Medulla oblongata (tissue), 1 donor: ENCODE results near the gene NMNAT3.

Source experiments
- DNase-seq: peaks from one replicate; pipeline ENCODE4 v3.0.0-alpha.2; 2015; ENCODE audit errors: extremely low spot score

Gene NMNAT3

DNA sequence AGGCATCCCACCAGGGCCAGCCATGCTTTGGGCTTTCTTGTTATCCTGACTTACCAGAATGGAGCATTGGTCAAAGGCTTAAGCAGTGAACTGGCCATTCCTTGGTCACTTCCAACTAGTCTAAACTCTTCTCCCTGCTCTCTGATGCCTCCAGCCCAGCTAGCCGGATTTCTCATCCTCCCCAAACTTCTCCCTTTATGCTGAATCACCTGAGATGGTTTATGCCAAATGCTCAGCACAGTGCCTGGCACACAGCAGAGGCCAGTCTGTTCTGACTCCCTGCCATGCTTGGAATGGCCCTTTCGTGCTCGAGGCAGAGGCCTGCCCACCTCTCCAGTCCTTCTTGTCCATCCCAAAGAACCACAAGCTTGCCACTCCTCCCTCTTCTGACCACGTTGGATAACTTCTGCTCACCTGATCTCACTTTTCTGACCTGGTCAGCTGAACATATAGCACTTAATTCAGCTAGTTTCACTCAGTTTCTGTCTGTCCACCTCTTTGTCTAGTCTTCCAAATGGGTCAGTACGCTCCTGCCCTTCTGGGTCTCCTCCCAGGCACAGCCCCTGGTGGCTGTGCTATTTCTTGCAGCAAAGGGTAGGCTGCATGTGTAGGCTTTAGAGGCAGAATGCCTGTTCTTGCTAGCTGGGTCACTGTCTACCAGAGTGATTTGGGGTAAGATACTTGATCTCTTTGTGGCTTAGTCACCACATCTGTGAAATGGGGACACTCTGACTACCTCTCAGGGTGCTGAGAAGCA is 136.1 kb downstream of the NMNAT3 start:
- DNase-seq: no peak

- DNase-seq: peak; percentile 85
Measured at GRCh38 chr3:139540651-139541531, 136.9 kb downstream of the NMNAT3 start.

GRCh38 chr3:139538733-139539132 is 139.0 kb downstream of the NMNAT3 start:
- peak; percentile 69 for DNase-seq

- DNase-seq: no peak
Measured at GRCh38 chr3:139537795-139538621, 139.8 kb downstream of the NMNAT3 start.

DNA sequence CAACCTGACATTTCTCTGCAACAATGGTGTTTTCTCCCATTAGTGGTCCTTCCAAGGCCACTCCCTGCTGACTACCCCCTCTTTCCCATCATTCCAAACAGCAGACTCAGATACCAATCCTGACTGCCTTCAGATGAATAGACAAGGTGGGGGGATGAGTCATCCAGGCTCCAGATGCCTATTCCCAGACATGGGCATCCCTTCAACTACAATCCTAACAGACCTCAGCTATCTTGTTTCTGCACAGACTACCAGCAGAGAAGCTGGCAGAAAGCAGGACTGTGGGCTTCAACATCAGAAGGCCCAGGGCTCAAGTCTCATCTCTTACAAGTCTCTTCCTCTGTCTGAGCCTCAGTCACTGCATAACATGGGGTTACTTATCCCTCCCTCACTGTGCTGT is 140.4 kb downstream of the NMNAT3 start:
- no peak for DNase-seq

DNA sequence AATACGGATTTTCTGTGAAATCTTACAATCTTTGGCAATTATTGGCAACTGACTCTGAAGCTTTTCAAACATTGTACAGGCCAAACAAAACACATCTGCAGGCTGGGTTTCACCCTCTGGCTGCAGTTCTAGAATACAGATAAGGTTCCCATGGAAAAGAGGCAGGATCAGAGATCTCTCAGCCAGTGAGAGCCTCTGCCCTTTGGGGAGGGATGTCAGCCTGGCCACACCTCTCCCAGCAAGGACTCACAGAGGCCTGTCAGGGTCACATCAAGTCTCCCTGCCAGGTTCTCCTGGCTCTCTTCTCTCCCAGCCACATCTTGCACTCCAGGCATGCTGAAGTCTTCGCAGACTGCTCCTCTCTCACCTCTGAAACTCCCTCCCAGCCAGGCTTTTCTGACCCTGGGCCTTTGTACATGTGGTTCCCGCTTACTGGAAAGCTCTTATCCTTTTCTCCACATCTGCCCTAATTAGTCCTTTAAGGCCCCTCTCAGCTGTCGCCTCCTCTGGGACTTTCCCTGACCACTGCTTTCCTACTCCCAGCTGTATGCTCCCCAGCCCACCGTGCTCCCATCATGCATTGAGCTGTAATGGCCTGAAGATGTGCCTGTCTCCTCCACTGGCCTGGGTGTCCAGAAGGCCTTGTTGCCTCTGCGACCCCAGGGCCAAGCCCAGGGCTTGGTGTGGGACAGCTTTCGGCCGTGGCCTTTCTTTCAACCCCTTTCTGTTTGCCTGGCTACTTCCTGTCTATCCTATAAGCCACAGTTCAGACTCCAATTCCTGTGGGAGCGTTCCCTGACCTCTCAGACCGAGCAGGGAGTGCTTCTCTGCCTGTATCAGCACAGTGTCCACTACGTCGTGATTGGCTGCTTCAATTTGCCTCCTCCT is 142.5 kb downstream of the NMNAT3 start:
- peak; percentile 59 for DNase-seq

DNA sequence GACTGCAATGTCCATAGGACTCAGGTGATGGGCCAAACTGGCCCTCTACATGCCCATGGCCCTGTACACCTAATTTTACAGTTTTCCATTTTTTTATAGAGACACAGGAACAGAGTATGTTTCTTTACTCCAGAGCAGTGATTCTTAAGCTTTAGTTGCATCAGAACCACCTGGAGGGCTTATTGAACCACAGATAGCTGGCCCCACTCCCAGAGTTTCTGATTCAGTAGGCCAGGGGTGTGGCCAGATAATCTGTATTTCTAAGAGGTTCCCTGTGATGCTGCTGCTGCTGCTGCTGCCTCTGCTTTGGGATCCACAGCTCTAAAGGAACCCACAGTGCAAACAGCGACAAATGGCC is 143.3 kb downstream of the NMNAT3 start:
- peak; percentile 45 for DNase-seq

- peak; percentile 52 for DNase-seq
Measured at GRCh38 chr3:139533781-139534454, 143.9 kb downstream of the NMNAT3 start.

DNA sequence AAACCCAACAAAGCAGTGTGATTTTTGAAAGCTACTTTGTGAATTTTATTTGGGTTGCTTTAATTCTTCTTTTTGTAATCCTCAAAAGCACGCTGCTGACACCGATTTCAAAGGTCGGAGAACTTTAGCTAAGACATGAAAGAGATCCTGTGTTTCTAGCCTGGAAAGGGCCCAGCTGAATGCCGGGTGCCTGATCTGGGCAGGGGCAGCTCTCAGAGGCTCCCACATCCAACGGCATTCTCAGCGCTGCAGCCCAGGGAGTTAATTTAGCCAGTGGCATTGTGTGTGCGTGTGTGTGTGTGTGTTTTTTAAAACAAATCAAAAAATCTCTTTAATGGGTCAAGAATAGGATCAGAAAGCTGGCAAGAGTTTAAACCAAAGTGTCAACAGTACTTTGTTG is 144.8 kb downstream of the NMNAT3 start:
- DNase-seq: peak; percentile 86

- DNase-seq: no peak
Measured at GRCh38 chr3:139530717-139531116, 147.1 kb downstream of the NMNAT3 start.

GRCh38 chr3:139529662-139530061 is 148.1 kb downstream of the NMNAT3 start:
- no peak for DNase-seq

DNA sequence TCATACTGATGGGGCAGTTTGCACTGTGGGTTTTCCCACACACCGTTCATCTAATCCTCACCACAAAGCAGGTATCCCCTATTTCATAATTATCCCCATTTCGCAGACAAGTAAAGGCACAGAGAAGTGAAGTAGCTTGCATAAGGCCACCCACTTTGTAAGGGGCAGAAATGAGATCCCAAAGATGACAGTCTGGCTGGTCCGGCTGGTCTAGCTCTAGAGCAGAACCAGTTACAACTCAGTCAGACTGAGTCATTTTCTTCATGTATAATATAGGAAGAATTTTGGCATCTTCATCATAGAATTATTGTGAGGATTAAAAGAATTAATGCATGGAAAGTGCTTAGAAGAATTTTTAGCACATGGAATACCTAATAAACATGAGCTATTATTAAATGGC is 148.8 kb downstream of the NMNAT3 start:
- DNase-seq: no peak

- DNase-seq: no peak
Measured at GRCh38 chr3:139528281-139528680, 149.5 kb downstream of the NMNAT3 start.

DNA sequence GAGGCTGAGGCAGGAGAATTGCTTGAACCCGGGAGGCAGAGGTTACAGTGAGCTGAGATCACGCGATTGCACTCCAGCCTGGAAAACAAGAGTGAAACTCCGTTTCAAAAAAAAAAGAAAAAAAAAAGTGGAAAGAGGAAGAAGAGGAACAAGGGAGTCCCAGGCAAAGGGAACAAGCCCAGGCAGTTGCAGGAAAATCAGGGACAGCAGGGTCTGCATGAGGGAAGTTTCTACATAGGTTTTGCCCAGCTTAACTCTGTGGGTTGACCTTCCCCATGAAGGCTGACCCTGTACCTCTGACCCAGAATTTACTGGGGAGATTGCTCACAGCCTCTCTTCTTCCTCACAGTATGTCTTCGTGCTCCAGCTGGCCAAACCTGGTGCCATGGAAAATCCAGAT is 150.5 kb downstream of the NMNAT3 start:
- no peak for DNase-seq

GRCh38 chr3:139526146-139526545 is 151.6 kb downstream of the NMNAT3 start:
- DNase-seq: no peak

GRCh38 chr3:139524841-139525636 is 152.7 kb downstream of the NMNAT3 start:
- DNase-seq: no peak

DNA sequence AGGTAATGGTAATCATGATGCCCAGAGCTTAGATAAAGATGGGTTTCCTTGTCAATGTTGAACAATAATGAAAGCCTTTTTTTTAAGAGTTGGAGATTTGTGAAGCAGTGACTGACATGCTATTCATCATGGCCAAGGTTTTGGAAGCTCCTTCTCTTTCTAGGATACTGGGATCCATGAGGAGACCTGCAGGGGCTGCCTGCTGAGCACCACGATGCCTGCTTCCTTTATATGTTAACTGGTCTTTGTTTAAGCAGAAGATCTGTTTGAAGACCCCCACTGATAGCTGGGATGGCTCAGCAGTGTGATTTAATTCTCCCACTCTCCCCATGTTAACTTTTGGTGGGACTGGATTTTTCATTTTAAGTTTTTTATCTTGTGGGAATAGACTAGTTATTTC is 154.1 kb downstream of the NMNAT3 start:
- no peak for DNase-seq

DNA sequence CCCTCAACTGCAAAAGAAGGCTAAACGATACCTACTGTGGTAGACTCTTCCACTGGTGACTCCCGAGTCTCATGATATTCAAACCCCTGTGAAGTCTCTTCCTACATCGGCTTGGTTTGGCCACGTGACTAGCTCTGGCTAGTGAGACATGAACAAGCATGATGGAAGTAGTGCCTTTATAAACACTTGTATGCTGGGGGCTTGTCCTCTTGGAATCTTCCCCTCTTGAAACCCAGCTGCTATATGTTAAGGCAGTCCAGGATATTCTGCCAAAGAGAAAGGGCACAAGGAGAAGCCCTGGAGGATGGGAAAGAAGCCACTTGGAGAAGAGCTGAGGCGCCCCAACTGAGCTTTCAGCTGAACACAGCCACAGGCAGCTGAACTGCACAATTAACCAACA is 154.6 kb downstream of the NMNAT3 start:
- no peak for DNase-seq

- DNase-seq: no peak
Measured at GRCh38 chr3:139522421-139522820, 155.4 kb downstream of the NMNAT3 start.

DNA sequence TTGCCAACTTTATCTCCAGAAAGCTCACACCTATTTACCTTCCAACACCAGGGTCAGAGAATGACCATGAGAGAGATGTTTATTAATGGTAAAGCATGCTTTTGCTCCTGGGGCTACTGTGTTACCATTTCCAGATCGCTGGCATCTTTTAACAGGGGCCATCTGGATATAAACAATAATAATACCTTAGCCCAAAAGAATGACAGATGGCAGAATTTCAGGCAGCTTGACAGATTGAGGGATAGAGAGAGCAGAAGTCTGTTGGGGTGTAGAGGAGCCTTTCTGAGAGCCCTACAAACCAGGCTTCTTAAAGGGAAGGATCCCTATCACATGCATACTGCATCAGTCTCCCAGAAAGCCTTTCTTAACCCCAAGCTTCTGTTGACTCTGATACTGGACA is 156.0 kb downstream of the NMNAT3 start:
- no peak for DNase-seq
